ENCODE results near the gene ENTHD1.

DNA sequence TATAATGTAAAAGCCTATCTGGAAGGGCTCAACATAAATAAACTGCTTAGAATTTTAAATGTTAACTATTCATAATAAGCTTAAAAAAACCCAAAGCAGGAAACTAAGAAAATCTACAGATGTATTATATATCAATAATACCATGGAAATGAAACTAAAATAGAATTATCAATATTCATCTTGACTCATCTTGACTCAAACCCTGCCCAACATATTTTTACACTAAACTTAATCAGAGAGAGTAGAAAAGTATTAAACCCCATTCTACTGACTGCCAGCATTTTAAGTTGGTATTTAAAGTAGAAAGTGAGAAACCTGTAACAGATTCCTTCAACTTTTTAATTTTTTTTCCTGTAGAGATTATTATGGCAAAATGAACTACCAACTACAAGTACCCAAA, 149.2 kb downstream of the ENTHD1 start:
- no peak for TF ChIP-seq NFIC (IDR thresholded peaks at IDR 0.05)
- TF ChIP-seq YY1 (IDR thresholded peaks at IDR 0.05; ENCODE audit: low read depth) = no peak
- TF ChIP-seq EP300 (IDR thresholded peaks at IDR 0.05; ENCODE audit: borderline replicate concordance) = no peak
- no peak for TF ChIP-seq TCF12 (IDR thresholded peaks at IDR 0.05; ENCODE audit: low read depth)
- TF ChIP-seq, protein P1, sequence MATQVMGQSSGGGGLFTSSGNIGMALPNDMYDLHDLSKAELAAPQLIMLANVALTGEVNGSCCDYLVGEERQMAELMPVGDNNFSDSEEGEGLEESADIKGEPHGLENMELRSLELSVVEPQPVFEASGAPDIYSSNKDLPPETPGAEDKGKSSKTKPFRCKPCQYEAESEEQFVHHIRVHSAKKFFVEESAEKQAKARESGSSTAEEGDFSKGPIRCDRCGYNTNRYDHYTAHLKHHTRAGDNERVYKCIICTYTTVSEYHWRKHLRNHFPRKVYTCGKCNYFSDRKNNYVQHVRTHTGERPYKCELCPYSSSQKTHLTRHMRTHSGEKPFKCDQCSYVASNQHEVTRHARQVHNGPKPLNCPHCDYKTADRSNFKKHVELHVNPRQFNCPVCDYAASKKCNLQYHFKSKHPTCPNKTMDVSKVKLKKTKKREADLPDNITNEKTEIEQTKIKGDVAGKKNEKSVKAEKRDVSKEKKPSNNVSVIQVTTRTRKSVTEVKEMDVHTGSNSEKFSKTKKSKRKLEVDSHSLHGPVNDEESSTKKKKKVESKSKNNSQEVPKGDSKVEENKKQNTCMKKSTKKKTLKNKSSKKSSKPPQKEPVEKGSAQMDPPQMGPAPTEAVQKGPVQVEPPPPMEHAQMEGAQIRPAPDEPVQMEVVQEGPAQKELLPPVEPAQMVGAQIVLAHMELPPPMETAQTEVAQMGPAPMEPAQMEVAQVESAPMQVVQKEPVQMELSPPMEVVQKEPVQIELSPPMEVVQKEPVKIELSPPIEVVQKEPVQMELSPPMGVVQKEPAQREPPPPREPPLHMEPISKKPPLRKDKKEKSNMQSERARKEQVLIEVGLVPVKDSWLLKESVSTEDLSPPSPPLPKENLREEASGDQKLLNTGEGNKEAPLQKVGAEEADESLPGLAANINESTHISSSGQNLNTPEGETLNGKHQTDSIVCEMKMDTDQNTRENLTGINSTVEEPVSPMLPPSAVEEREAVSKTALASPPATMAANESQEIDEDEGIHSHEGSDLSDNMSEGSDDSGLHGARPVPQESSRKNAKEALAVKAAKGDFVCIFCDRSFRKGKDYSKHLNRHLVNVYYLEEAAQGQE (IDR thresholded peaks at IDR 0.05; ENCODE audit: low read depth) = no peak
- no peak for TF ChIP-seq ZBTB7A (IDR thresholded peaks at IDR 0.05; ENCODE audit: low read depth)
- TF ChIP-seq FOXM1 (IDR thresholded peaks at IDR 0.05; ENCODE audit: borderline replicate concordance, low read depth) = no peak
- no peak for TF ChIP-seq USF1 (IDR thresholded peaks at IDR 0.05)
- TF ChIP-seq, protein P2, sequence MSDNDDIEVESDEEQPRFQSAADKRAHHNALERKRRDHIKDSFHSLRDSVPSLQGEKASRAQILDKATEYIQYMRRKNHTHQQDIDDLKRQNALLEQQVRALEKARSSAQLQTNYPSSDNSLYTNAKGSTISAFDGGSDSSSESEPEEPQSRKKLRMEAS (IDR thresholded peaks at IDR 0.05) = no peak
- no peak for TF ChIP-seq TEAD4 (IDR thresholded peaks at IDR 0.05)
- TF ChIP-seq CEBPB (IDR thresholded peaks at IDR 0.05) = no peak
- no peak for TF ChIP-seq EGR1 (IDR thresholded peaks at IDR 0.05)
